Activated CD4-positive, alpha-beta T cell treated with anti-CD3 and anti-CD28 coated beads for 4 hours (primary cell): ENCODE measurements around the gene HAT1.
"Not testable (repeated sequence)": the region's sequence is repeated elsewhere in the genome, so short reads cannot be mapped to it uniquely, and the experiment has no call there.

Experiments used
- DNase-seq, 2 donors: peaks; one replicate each; pipeline ENCODE4 v3.0.0-alpha.2; 2020

Gene HAT1

GRCh38 chr2:171983924-171984323 lies 61.7 kb downstream of the HAT1 start:
- not testable (repeated sequence) for DNase-seq

GRCh38 chr2:171985076-171985475 lies 62.8 kb downstream of the HAT1 start:
- no peak for DNase-seq

- DNase-seq: no peak
These were observed 64.5 kb downstream of the HAT1 start for GRCh38 chr2:171986778-171987177.

GRCh38 chr2:171991027-171991426 lies 68.8 kb downstream of the HAT1 start:
- DNase-seq: no peak

GRCh38 chr2:171995586-171995985 lies 73.3 kb downstream of the HAT1 start:
- no peak for DNase-seq

GRCh38 chr2:171996021-171996420 lies 73.8 kb downstream of the HAT1 start:
- no peak for DNase-seq

- DNase-seq: not testable (repeated sequence)
These were observed 74.8 kb downstream of the HAT1 start for GRCh38 chr2:171997031-171997430.

- DNase-seq: no peak
These were observed 76.9 kb downstream of the HAT1 start for GRCh38 chr2:171999161-171999560.

- DNase-seq: peak; percentile 82 to 87
These were observed 77.6 kb downstream of the HAT1 start, which contains the start of gene METAP1D for GRCh38 chr2:171999604-172000469. METAP1D (plus strand) TSS chr2:171999953; CDS start chr2:171999970, 17 bp downstream.

- DNase-seq: no peak
These were observed 78.6 kb downstream of the HAT1 start for GRCh38 chr2:172000696-172001361.

- no peak for DNase-seq
These were observed 85.1 kb downstream of the HAT1 start for GRCh38 chr2:172007372-172007771.

GRCh38 chr2:172009823-172010222 lies 87.6 kb downstream of the HAT1 start:
- DNase-seq: no peak

- no peak for DNase-seq
These were observed 89.7 kb downstream of the HAT1 start for GRCh38 chr2:172011812-172012575.

GRCh38 chr2:172012677-172013391 lies 90.6 kb downstream of the HAT1 start:
- DNase-seq: no peak

- DNase-seq: no peak
These were observed 91.1 kb downstream of the HAT1 start for GRCh38 chr2:172013396-172013795.

GRCh38 chr2:172021074-172021931 lies 99.0 kb downstream of the HAT1 start:
- no peak for DNase-seq

GRCh38 chr2:172021955-172022354 lies 99.7 kb downstream of the HAT1 start:
- no peak for DNase-seq

- DNase-seq: no peak
These were observed 109.3 kb downstream of the HAT1 start for GRCh38 chr2:172031536-172031935.
